HG03432 (cell line): ENCODE results near the gene CELSR3.

ENCODE experiments used
- ATAC-seq: cut with Tn5 transposase; IDR thresholded peaks from one replicate; pipeline ENCODE4 v1.9.1; 2021; ENCODE audit warnings: mild to moderate bottlenecking, moderate library complexity; ENCODE audit not compliant: unreplicated experiment

The CELSR3 gene

GRCh38 chr3:48661501-48662144 is 1.1 kb downstream of the CELSR3 start:
- ATAC-seq, result no peak

- ATAC-seq, result no peak
Observed at GRCh38 chr3:48660800-48661400, 1.8 kb downstream of the CELSR3 start.

- ATAC-seq, result no peak
Observed at GRCh38 chr3:48656841-48657281, 5.8 kb downstream of the CELSR3 start.

- ATAC-seq, result peak; percentile 67
Observed at GRCh38 chr3:48656061-48656840, 6.4 kb downstream of the CELSR3 start.

- ATAC-seq, result no peak
Observed at GRCh38 chr3:48655606-48656005, 7.1 kb downstream of the CELSR3 start.

- no peak for ATAC-seq
Observed at GRCh38 chr3:48655063-48655462, 7.6 kb downstream of the CELSR3 start.

- ATAC-seq, result no peak
Observed at GRCh38 chr3:48652923-48653715, 9.6 kb downstream of the CELSR3 start.

- no peak for ATAC-seq
Observed at GRCh38 chr3:48651771-48652170, 10.9 kb downstream of the CELSR3 start.

- no peak for ATAC-seq
Observed at GRCh38 chr3:48650723-48651122, 12.0 kb downstream of the CELSR3 start.

- no peak for ATAC-seq
Observed at GRCh38 chr3:48648188-48648850, 14.4 kb downstream of the CELSR3 start.

GRCh38 chr3:48647714-48648113 is 15.0 kb downstream of the CELSR3 start:
- no peak for ATAC-seq

- no peak for ATAC-seq
Observed at GRCh38 chr3:48644898-48645760, 17.6 kb downstream of the CELSR3 start.

- ATAC-seq, result no peak
Observed at GRCh38 chr3:48642605-48643004, 20.1 kb downstream of the CELSR3 start.

GRCh38 chr3:48641396-48641795 is 21.3 kb downstream of the CELSR3 start:
- no peak for ATAC-seq

GRCh38 chr3:48639944-48640606 is 22.6 kb downstream of the CELSR3 start:
- no peak for ATAC-seq

- ATAC-seq, result no peak
Observed at GRCh38 chr3:48637305-48637704, 25.4 kb downstream of the CELSR3 start.

- no peak for ATAC-seq
Observed at GRCh38 chr3:48636149-48636655, 26.5 kb downstream of the CELSR3 start.

GRCh38 chr3:48635222-48636021 is 27.3 kb downstream of the CELSR3 start, which contains the start of gene SLC26A6:
SLC26A6 (minus strand) TSS chr3:48635461; CDS start chr3:48635393, 68 bp downstream.
- peak; percentile 94 for ATAC-seq
